H1 (cell line): ENCODE measurements around the gene DYNC1H1. TPM values are rescaled to one million over a fixed set of nuclear protein-coding genes. Genes with fewer than 3 reads are reported as not detected.

Experiments
- CTCF ChIA-PET: fragments of 300-600 bp; sonication (Branson Sonifier 250); formaldehyde crosslinking; loops from one replicate; lab custom pipeline; 2021; ENCODE audit not compliant: partially characterized antibody; lab: Charles Lee
- POLR2A ChIA-PET: fragments of 300-600 bp; sonication (Branson Sonifier 250); formaldehyde crosslinking; loops from one replicate; lab custom pipeline; 2021; ENCODE audit warnings: inconsistent platforms; ENCODE audit not compliant: partially characterized antibody; lab: Charles Lee
- DNase-seq, 2 experiments: peaks; one replicate each; pipeline versions ENCODE4 v3.0.0 to v3.0.0-alpha.2; 2010 to 2022; ENCODE audit warnings: low spot score in 2 of 2, low read depth in 1 of 2, mixed read lengths in 1 of 2
- FAIRE-seq: peaks from 2 replicates; lab custom pipeline; 2011; peaks lifted over from hg19 to GRCh38; lab: Jason Lieb, UNC
- H2AFZ ChIP-seq: 2 replicates; pipeline ENCODE4 v1.8.1; 2012; ENCODE audit warnings: low read length, inconsistent platforms
- H2AK5ac ChIP-seq: 2 replicates; pipeline ENCODE4 v1.6.1; 2013; ENCODE audit warnings: low read depth, low read length
- H2BK120ac ChIP-seq: replicated peaks from 2 replicates; pipeline ENCODE3; 2013; ENCODE audit warnings: low read depth, low read length, inconsistent platforms
- H2BK12ac ChIP-seq: 2 replicates; pipeline ENCODE4 v1.6.1; 2013; ENCODE audit warnings: low read depth, low read length
- H2BK15ac ChIP-seq: 2 replicates; pipeline ENCODE4 v1.6.1; 2013; ENCODE audit warnings: low read length
- H2BK20ac ChIP-seq: 2 replicates; pipeline ENCODE4 v1.6.1; 2013; ENCODE audit warnings: low read length
- H2BK5ac ChIP-seq: 2 replicates; pipeline ENCODE4 v1.6.1; 2013; ENCODE audit warnings: low read depth, low read length
- H3K14ac ChIP-seq: 2 replicates; pipeline ENCODE4 v1.6.1; 2013; ENCODE audit warnings: inconsistent platforms; ENCODE audit not compliant: insufficient read length
- H3K18ac ChIP-seq: 2 replicates; pipeline ENCODE4 v1.6.1; 2013; ENCODE audit warnings: low read length; ENCODE audit errors: extremely low read depth
- H3K23ac ChIP-seq: 2 replicates; pipeline ENCODE4 v1.6.1; 2013; ENCODE audit warnings: inconsistent platforms; ENCODE audit not compliant: insufficient read length
- H3K23me2 ChIP-seq: 2 replicates; pipeline ENCODE4 v1.6.1; 2013; ENCODE audit warnings: low read depth, low read length
- H3K27ac ChIP-seq: 2 replicates; pipeline ENCODE4 v1.6.1; 2011; ENCODE audit warnings: low read depth, low read length, inconsistent platforms
- H3K27me3 ChIP-seq, 4 experiments: replicated peaks in 1 of 4; 1 replicate in 1 of 4; 2 replicates in 3 of 4; pipeline versions ENCODE4 v1.6.1 to v1.8.1; 2011 to 2013; ENCODE audit warnings: low read length in 3 of 4, mild to moderate bottlenecking in 3 of 4, inconsistent platforms in 2 of 4, mixed read lengths in 2 of 4, moderate library complexity in 1 of 4; ENCODE audit not compliant: control insufficient read depth in 3 of 4, insufficient read depth in 3 of 4; ENCODE audit errors: extremely low read depth in 1 of 4
- H3K36me3 ChIP-seq, 4 experiments: 2 replicates each; pipeline versions ENCODE4 v1.6.1 to v1.8.1; 2011 to 2013; ENCODE audit warnings: mild to moderate bottlenecking in 4 of 4, low read length in 3 of 4, moderate library complexity in 2 of 4, control low read depth in 1 of 4, inconsistent platforms in 1 of 4; ENCODE audit not compliant: insufficient read depth in 4 of 4, control insufficient read depth in 2 of 4
- H3K4ac ChIP-seq: replicated peaks from 2 replicates; pipeline ENCODE3; 2013; ENCODE audit warnings: low read length, low read depth, mixed read lengths, inconsistent platforms; ENCODE audit not compliant: insufficient read length
- H3K4me1 ChIP-seq, 4 experiments: replicated peaks in 1 of 4; 1 replicate in 1 of 4; 2 replicates in 3 of 4; pipeline versions ENCODE4 v1.6.1 to v1.8.1; 2011 to 2013; ENCODE audit warnings: low read length in 3 of 4, inconsistent platforms in 2 of 4, mixed read lengths in 1 of 4; ENCODE audit not compliant: insufficient read depth in 4 of 4, control insufficient read depth in 3 of 4
- H3K4me2 ChIP-seq, 2 experiments: 2 replicates each; pipeline versions ENCODE4 v1.6.1 to v1.8.1; 2011 to 2013; ENCODE audit warnings: low read depth in 2 of 2, low read length in 2 of 2, control low read depth in 1 of 2, inconsistent platforms in 1 of 2, mild to moderate bottlenecking in 1 of 2; ENCODE audit not compliant: insufficient read depth in 1 of 2
- H3K4me3 ChIP-seq, 4 experiments: fragments of 200-600, 300-600 bp in 1 of 4; sonication (generic), shearing (Covaris generic), sonication (Bioruptor Twin) in 1 of 4; 2 replicates each; pipeline versions ENCODE4 v1.5.1 to v1.8.1; 2011 to 2016; ENCODE audit warnings: low read length in 4 of 4, low read depth in 3 of 4, control low read depth in 2 of 4, inconsistent platforms in 2 of 4, mild to moderate bottlenecking in 2 of 4, mixed read lengths in 1 of 4, moderate library complexity in 1 of 4; ENCODE audit not compliant: insufficient read depth in 2 of 4; ENCODE audit errors: extremely low read depth in 1 of 4
- H3K56ac ChIP-seq: replicated peaks from 2 replicates; pipeline ENCODE3; 2013; ENCODE audit warnings: low read depth, mild to moderate bottlenecking, mixed read lengths, low read length, inconsistent platforms; ENCODE audit not compliant: insufficient read length
- H3K79me1 ChIP-seq: 2 replicates; pipeline ENCODE4 v1.6.1; 2013; ENCODE audit warnings: low read depth, low read length, control low read depth
- H3K79me2 ChIP-seq, 2 experiments: 2 replicates each; pipeline versions ENCODE4 v1.6.1 to v1.8.1; 2012 to 2013; ENCODE audit warnings: low read length in 2 of 2, mild to moderate bottlenecking in 2 of 2, inconsistent platforms in 1 of 2; ENCODE audit not compliant: insufficient read depth in 2 of 2, control insufficient read depth in 1 of 2
- H3K9ac ChIP-seq, 4 experiments: replicated peaks in 1 of 4; 1 replicate in 1 of 4; 2 replicates in 3 of 4; pipeline versions ENCODE4 v1.6.1 to v1.8.1; 2011 to 2013; ENCODE audit warnings: low read depth in 3 of 4, low read length in 3 of 4, control low read depth in 2 of 4, mild to moderate bottlenecking in 2 of 4, moderate library complexity in 2 of 4, inconsistent platforms in 1 of 4; ENCODE audit errors: extremely low read depth in 1 of 4
- H3K9me3 ChIP-seq, 2 experiments: 2 replicates each; pipeline versions ENCODE4 v1.6.1 to v1.8.1; 2012 to 2013; ENCODE audit warnings: mild to moderate bottlenecking in 2 of 2, moderate library complexity in 2 of 2, control low read depth in 1 of 2, inconsistent platforms in 1 of 2, low read depth in 1 of 2, low read length in 1 of 2, mixed read lengths in 1 of 2; ENCODE audit not compliant: insufficient read depth in 2 of 2
- H4K20me1 ChIP-seq, 2 experiments: replicated peaks in 1 of 2; 2 replicates each; pipeline versions ENCODE3 to v1.8.1; 2011 to 2013; ENCODE audit warnings: inconsistent platforms in 2 of 2, low read length in 2 of 2, mild to moderate bottlenecking in 1 of 2; ENCODE audit not compliant: insufficient read depth in 2 of 2, control insufficient read depth in 1 of 2
- H4K5ac ChIP-seq: 2 replicates; pipeline ENCODE4 v1.6.1; 2013; ENCODE audit warnings: low read length, low read depth, mixed read lengths, inconsistent platforms; ENCODE audit not compliant: insufficient read length
- H4K8ac ChIP-seq: 2 replicates; pipeline ENCODE4 v1.8.0; 2013; ENCODE audit warnings: mild to moderate bottlenecking, moderate library complexity, low read length, inconsistent platforms; ENCODE audit not compliant: insufficient read depth; ENCODE audit errors: extremely low read depth
- H4K91ac ChIP-seq: replicated peaks from 2 replicates; pipeline ENCODE3; 2013; ENCODE audit warnings: low read length, mixed read lengths, inconsistent platforms; ENCODE audit not compliant: insufficient read length
- ASH2L ChIP-seq: fragments of 200-600, 300-600 bp; sonication (generic); IDR thresholded peaks from one replicate; pipeline ENCODE4 v1.7.1; 2017; ENCODE audit warnings: low read length
- CREB1 ChIP-seq: IDR thresholded peaks from 2 replicates; pipeline ENCODE4 v1.6.1; 2012; ENCODE audit warnings: inconsistent platforms
- HDAC2 ChIP-seq, 2 experiments: fragments of 300-600 bp in 1 of 2; sonication (generic) in 1 of 2; IDR thresholded peaks; 2 replicates each; pipeline ENCODE4 v1.6.1; 2011 to 2012; ENCODE audit warnings: low read depth in 2 of 2, low read length in 2 of 2, mild to moderate bottlenecking in 2 of 2, moderate library complexity in 2 of 2, borderline replicate concordance in 1 of 2, inconsistent platforms in 1 of 2
- KDM1A ChIP-seq: fragments of 200-600, 300-600 bp; sonication (generic); IDR thresholded peaks from 2 replicates; pipeline ENCODE4 v1.7.1; 2016; ENCODE audit warnings: mild to moderate bottlenecking, low read length, borderline replicate concordance
- KDM4A ChIP-seq: IDR thresholded peaks from one replicate; pipeline ENCODE4 v1.7.1; 2012; ENCODE audit warnings: low read depth, mild to moderate bottlenecking, moderate library complexity, low read length, inconsistent platforms; ENCODE audit not compliant: severe bottlenecking
- NRF1 ChIP-seq: IDR thresholded peaks from 2 replicates; pipeline ENCODE4 v1.6.1; 2011; ENCODE audit warnings: mild to moderate bottlenecking, low read depth, low read length, improper control_type of control experiment
- SAP30 ChIP-seq: fragments of 300-600 bp; sonication (generic); IDR thresholded peaks from 2 replicates; pipeline ENCODE4 v1.7.1; 2012; ENCODE audit warnings: low read length, moderate library complexity, mild to moderate bottlenecking, inconsistent platforms; ENCODE audit not compliant: insufficient read depth, insufficient replicate concordance
- SIRT6 ChIP-seq: IDR thresholded peaks from one replicate; pipeline ENCODE4 v1.7.1; 2012; ENCODE audit warnings: low read length, inconsistent platforms
- TEAD4 ChIP-seq: IDR thresholded peaks from 2 replicates; pipeline ENCODE4 v1.6.1; 2012; ENCODE audit warnings: low read depth, low read length, inconsistent platforms, mixed read lengths
- WGBS, 2 experiments: shearing (Covaris generic) in 1 of 2; methylation state at CpG; one replicate each; pipeline versions ENCODE4 v1.1.6 to v1.1.7; 2013 to 2015; ENCODE audit warnings: low lambda C conversion rate in 2 of 2, mixed read lengths in 2 of 2, inconsistent platforms in 1 of 2, low coverage in 1 of 2, missing lambda C conversion rate in 1 of 2; ENCODE audit not compliant: insufficient replicate concordance in 2 of 2, insufficient coverage in 1 of 2, insufficient read length in 1 of 2; ENCODE audit errors: extremely low coverage in 1 of 2, missing lambda C conversion rate in 1 of 2; 5-methylcytosine and 5-hydroxymethylcytosine counted together
- polyA plus RNA-seq, 7 experiments: library from polyadenylated mRNA; depleted of rRNA in 3 of 7; stranded (reverse) in 5 of 7; unstranded in 2 of 7; fragments of >200 nt in 5 of 7; fragments of 200-250 nt in 2 of 7; gene quantifications; 1 replicate in 5 of 7; 2 replicates in 1 of 7; 4 replicates in 1 of 7; pipeline versions ENCODE4 v1.2.1 to v1.2.3, GENCODE V29; 2011 to 2013; ENCODE audit warnings: missing spikeins in 2 of 7, mixed read lengths in 2 of 7
- total RNA-seq: library from RNA; stranded (reverse); fragmentation: NEBNext Ultra II Directional; extraction: Animal tissue kit (Norgen Biotek cat#: 25700); gene quantifications from 2 replicates; pipeline ENCODE4 v1.2.1, GENCODE V29; 2021
- TF ChIP-seq, protein P1 (sequence below), 3 experiments: IDR thresholded peaks; 1 replicate in 2 of 3; 2 replicates in 1 of 3; pipeline versions ENCODE4 v1.5.1 to v1.6.1; 2011; ENCODE audit warnings: low read length in 3 of 3, mild to moderate bottlenecking in 3 of 3, inconsistent platforms in 2 of 3, low read depth in 1 of 3, moderate library complexity in 1 of 3; ENCODE audit not compliant: insufficient read depth in 1 of 3; ENCODE audit errors: control extremely low read depth in 1 of 3

The DYNC1H1 gene
- total and polyA plus RNA-seq, 2 of the 8 experiments (the other 6 are each of a cell fraction or from before 2014, with no cell fraction given), result 238 to 387 TPM

DNA sequence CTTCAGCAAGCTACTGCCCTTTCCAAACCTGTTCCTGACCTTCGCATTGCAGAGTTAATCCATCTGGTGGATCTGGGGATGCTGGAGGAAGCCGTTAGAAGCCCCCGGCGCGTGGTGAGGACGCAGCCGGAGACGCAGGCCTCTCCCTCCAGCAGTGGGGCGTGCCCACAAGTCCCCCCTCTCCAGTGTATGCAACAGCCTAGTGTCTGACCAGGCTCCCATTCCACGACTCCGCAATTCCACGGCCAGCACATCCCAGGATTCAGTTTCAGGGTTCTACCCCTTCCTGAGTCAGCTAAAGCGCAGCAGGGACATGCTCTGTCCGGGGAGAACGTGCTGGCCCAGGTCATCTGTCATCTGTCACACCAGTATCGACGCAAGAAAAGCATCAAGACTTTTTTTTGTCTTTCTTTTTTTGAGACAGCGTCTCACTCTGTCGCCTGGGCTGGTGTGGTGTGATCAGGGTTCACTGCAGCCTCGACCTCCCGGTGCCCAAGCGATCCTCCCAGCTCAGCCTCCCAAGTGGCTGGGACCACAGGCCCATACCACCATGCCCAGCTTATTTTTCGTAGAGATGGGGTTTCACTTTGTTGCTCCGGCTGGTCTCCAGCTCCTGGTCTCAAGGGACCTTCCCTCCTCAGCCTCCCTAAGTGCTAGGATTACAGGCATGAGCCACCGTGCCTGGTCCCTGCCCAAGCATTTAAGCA, 8.0 kb upstream of the DYNC1H1 start:
- DNase-seq, result no peak
- no peak overlapping the region for H2BK120ac ChIP-seq
- H2BK5ac ChIP-seq, result no peak overlapping the region
- no peak overlapping the region for H4K5ac ChIP-seq
- no peak overlapping the region for H2BK15ac ChIP-seq
- no peak overlapping the region for H3K4ac ChIP-seq
- no peak overlapping the region for H2AK5ac ChIP-seq
- no peak overlapping the region for H3K4me2 ChIP-seq
- H4K20me1 ChIP-seq, result no peaks in the 10 kb centered on the region
- H3K56ac ChIP-seq, result no peak overlapping the region
- ChIA-PET POLR2A (interaction anchor here (1.1 kb wide), 1 partner anchor 8 kb away, joined by 5 read pairs; the partner anchor contains the start of gene DYNC1H1), CTCF (interaction anchor here (0.8 to 5.1 kb wide), 5 partner anchors 31 to 250 kb away, joined by 3 to 33 read pairs (median 3); no protein-coding TSS in a partner anchor)
- H3K9ac ChIP-seq, result no peak overlapping the region; a peak in 1 of 7 replicates
- no peak overlapping the region for H2BK20ac ChIP-seq
- no peak for FAIRE-seq
- H3K36me3 ChIP-seq, result no peaks in the 10 kb centered on the region
- H3K9me3 ChIP-seq, result no peaks in the 10 kb centered on the region
- H3K27me3 ChIP-seq, result peaks cover under 1 to 4% (median 1%) of the 10 kb centered on the region in 4 experiments; a peak in 6 of 7 replicates
- H3K27ac ChIP-seq, result no peak overlapping the region
- H2BK12ac ChIP-seq, result no peak overlapping the region
- H3K23me2 ChIP-seq, result no peaks in the 10 kb centered on the region
- no peaks in the 10 kb centered on the region for H3K79me1 ChIP-seq
- H3K79me2 ChIP-seq, result no peaks in the 10 kb centered on the region
- no peak overlapping the region for H3K18ac ChIP-seq
- WGBS, 2 experiments, result 87% methylated on average over 25 of the region's 25 CpGs; no CpG with 5 or more reads in 1 of the 2 experiments
- no peak overlapping the region for H3K4me3 ChIP-seq
- peak overlapping the region; percentile 36; the same call in 1 of the 2 replicates for H4K8ac ChIP-seq
- H3K14ac ChIP-seq, result no peak overlapping the region
- no peak overlapping the region for H2AFZ ChIP-seq
- no peak overlapping the region for H4K91ac ChIP-seq
- H3K23ac ChIP-seq, result no peak overlapping the region
- H3K4me1 ChIP-seq, result peaks cover 0 to 3% (median 0%) of the 10 kb centered on the region in 4 experiments; a peak in 1 of 7 replicates
- TF ChIP-seq KDM4A (no peak), TEAD4 (no peak), SIRT6 (no peak), NRF1 (no peak), CREB1 (no peak), SAP30 (no peak), KDM1A (no peak), HDAC2 (IDR thresholded peaks at IDR 0.05; ENCODE audit: borderline replicate concordance in 1 of 2, low read depth in 2 of 2, low read length in 2 of 2) (no peak), ASH2L (no peak)
- TF ChIP-seq, protein P1, sequence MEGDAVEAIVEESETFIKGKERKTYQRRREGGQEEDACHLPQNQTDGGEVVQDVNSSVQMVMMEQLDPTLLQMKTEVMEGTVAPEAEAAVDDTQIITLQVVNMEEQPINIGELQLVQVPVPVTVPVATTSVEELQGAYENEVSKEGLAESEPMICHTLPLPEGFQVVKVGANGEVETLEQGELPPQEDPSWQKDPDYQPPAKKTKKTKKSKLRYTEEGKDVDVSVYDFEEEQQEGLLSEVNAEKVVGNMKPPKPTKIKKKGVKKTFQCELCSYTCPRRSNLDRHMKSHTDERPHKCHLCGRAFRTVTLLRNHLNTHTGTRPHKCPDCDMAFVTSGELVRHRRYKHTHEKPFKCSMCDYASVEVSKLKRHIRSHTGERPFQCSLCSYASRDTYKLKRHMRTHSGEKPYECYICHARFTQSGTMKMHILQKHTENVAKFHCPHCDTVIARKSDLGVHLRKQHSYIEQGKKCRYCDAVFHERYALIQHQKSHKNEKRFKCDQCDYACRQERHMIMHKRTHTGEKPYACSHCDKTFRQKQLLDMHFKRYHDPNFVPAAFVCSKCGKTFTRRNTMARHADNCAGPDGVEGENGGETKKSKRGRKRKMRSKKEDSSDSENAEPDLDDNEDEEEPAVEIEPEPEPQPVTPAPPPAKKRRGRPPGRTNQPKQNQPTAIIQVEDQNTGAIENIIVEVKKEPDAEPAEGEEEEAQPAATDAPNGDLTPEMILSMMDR (IDR thresholded peaks at IDR 0.05; ENCODE audit: control extremely low read depth in 1 of 3, insufficient read depth in 1 of 3, low read depth in 1 of 3, low read length in 3 of 3), result no peak
